Measurements from ENCODE around the gene DAG1.
"Not testable (repeated sequence)": the region's sequence is repeated elsewhere in the genome, so short reads cannot be mapped to it uniquely, and the experiment has no call there.

- TF ChIP-seq EZH2phosphoT487 (IDR thresholded peaks at IDR 0.05; ENCODE audit: borderline replicate concordance, low read depth, low read length); CTCF (conservative IDR thresholded peaks at IDR 0.05; ENCODE audit: low read length): not testable (repeated sequence)
These were observed 26.8 kb downstream of the DAG1 start for GRCh38 chr3:49496845-49497244.

All from OCI-LY7 (cell line).